ENCODE data around the gene SLC38A11.

Gene SLC38A11

GRCh38 chr2:164903204-164903603 is 52.1 kb downstream of the SLC38A11 start:
- no peak for TF ChIP-seq CTCF (conservative IDR thresholded peaks at IDR 0.05; ENCODE audit: low read depth)
- H3K27ac ChIP-seq, result no peak overlapping the region
- CTCF ChIA-PET, result interaction anchor here (0.6 to 1.0 kb wide), 2 partner anchors 29 to 61 kb away, joined by 3 to 4 read pairs; partner anchors contain the start of gene COBLL1
- DNase-seq (ENCODE audit: low spot score), result no peak
- POLR2A ChIA-PET (ENCODE audit: low non-redundant PET), result interaction anchor here (1.3 kb wide), 1 partner anchor 61 kb away, joined by 6 read pairs; the partner anchor contains the start of gene COBLL1

GRCh38 chr2:164899121-164899520 is 56.2 kb downstream of the SLC38A11 start:
- TF ChIP-seq CTCF (conservative IDR thresholded peaks at IDR 0.05; ENCODE audit: low read depth), result no peak
- ChIA-PET POLR2A (ENCODE audit: low non-redundant PET) (no interaction called here), CTCF (interaction anchor here (0.6 kb wide), 1 partner anchor 42 kb away, joined by 3 read pairs; no protein-coding TSS in a partner anchor)
- H3K27ac ChIP-seq, result no peak overlapping the region
- DNase-seq (ENCODE audit: low spot score), result no peak

- no peak for TF ChIP-seq CTCF (conservative IDR thresholded peaks at IDR 0.05; ENCODE audit: low read depth)
- ChIA-PET CTCF (interaction anchor here (0.6 kb wide), 1 partner anchor 41 kb away, joined by 3 read pairs; no protein-coding TSS in a partner anchor), POLR2A (ENCODE audit: low non-redundant PET) (no interaction called here)
- DNase-seq (ENCODE audit: low spot score), result no peak
- H3K27ac ChIP-seq, result no peak overlapping the region
Observed at GRCh38 chr2:164898475-164898874, 56.9 kb downstream of the SLC38A11 start.

GRCh38 chr2:164897469-164898260 is 57.7 kb downstream of the SLC38A11 start:
- ChIA-PET CTCF (interaction anchor here (0.6 kb wide), 1 partner anchor 56 kb away, joined by 3 read pairs; the partner anchor contains the start of gene COBLL1), POLR2A (ENCODE audit: low non-redundant PET) (no interaction called here)
- DNase-seq (ENCODE audit: low spot score), result no peak
- H3K27ac ChIP-seq, result peak overlapping the region; percentile 59
- no peak for TF ChIP-seq CTCF (conservative IDR thresholded peaks at IDR 0.05; ENCODE audit: low read depth)

- POLR2A ChIA-PET (ENCODE audit: low non-redundant PET), result no interaction called here
- no peak for TF ChIP-seq CTCF (conservative IDR thresholded peaks at IDR 0.05; ENCODE audit: low read depth)
- peak; percentile 77 for DNase-seq (ENCODE audit: low spot score)
- H3K27ac ChIP-seq, result peak overlapping the region; percentile 59
- CTCF ChIA-PET, result interaction anchor here (0.6 kb wide), 1 partner anchor 55 kb away, joined by 3 read pairs; the partner anchor contains the start of gene COBLL1
Observed at GRCh38 chr2:164896634-164897355, 58.5 kb downstream of the SLC38A11 start.

GRCh38 chr2:164896226-164896625 is 59.1 kb downstream of the SLC38A11 start:
- ChIA-PET CTCF (no interaction called here), POLR2A (ENCODE audit: low non-redundant PET) (no interaction called here)
- DNase-seq (ENCODE audit: low spot score), result no peak
- no peak for TF ChIP-seq CTCF (conservative IDR thresholded peaks at IDR 0.05; ENCODE audit: low read depth)
- H3K27ac ChIP-seq, result no peak overlapping the region
